HepG2 (cell line): ENCODE results near the gene TDRD3. TPM values are rescaled to one million over a fixed set of nuclear protein-coding genes. Genes with fewer than 3 reads are reported as not detected.
A peak's percentile ranks its signal among the peaks of the same experiment; 100 is the strongest.

Experiments used
- ATAC-seq: fragments of 200-7000 bp; cut with Tn5 transposase; 3 replicates; pipeline ENCODE4 v1.9.1; 2020; ENCODE audit warnings: mild to moderate bottlenecking, moderate library complexity
- BruUV-seq: library from RNA; stranded (reverse); fragments of 400-500 nt; replicated peaks from 2 replicates; lab custom pipeline; 2021; lab: Mats Ljungman, UMichigan
- CTCF ChIA-PET: fragments of 300-600 bp; formaldehyde crosslinking; extraction: SDS; loops from one replicate; lab custom pipeline; 2021; ENCODE audit warnings: low total read pairs, inconsistent platforms, low intra/inter-chr PET ratio; lab: Yijun Ruan, JAX
- POLR2A ChIA-PET: fragments of 350-600 bp; sonication (Branson Sonifier 250); formaldehyde crosslinking; loops from one replicate; lab custom pipeline; 2020; ENCODE audit warnings: antibody characterized with exemption, inconsistent platforms; lab: Yijun Ruan, JAX
- DNase-seq: peaks from one replicate; pipeline ENCODE4 v3.0.0-alpha.2; 2015; ENCODE audit warnings: low spot score
- FAIRE-seq: peaks from 3 replicates; lab custom pipeline; 2011; peaks lifted over from hg19 to GRCh38; lab: Jason Lieb, UNC
- H2AFZ ChIP-seq: one replicate; pipeline ENCODE4 v1.6.1; 2011; ENCODE audit warnings: low read length, inconsistent platforms
- H3K27ac ChIP-seq: fragments of 300-600 bp; 3 replicates; pipeline ENCODE4 v1.8.0; 2011; ENCODE audit warnings: mixed run types, mild to moderate bottlenecking, mixed read lengths, low read length, inconsistent platforms; ENCODE audit not compliant: insufficient read depth; ENCODE audit errors: extremely low read length
- H3K27me3 ChIP-seq, 2 experiments: fragments of 200-600 bp in 1 of 2; 2 replicates in 1 of 2; 3 replicates in 1 of 2; pipeline versions ENCODE4 v1.6.0 to v1.8.0; 2011; ENCODE audit warnings: low read length in 2 of 2, mild to moderate bottlenecking in 2 of 2, moderate library complexity in 2 of 2, inconsistent platforms in 1 of 2; ENCODE audit not compliant: insufficient read depth in 2 of 2, control insufficient read depth in 1 of 2
- H3K36me3 ChIP-seq, 2 experiments: fragments of 200-600 bp in 1 of 2; replicated peaks in 1 of 2; 2 replicates in 1 of 2; 3 replicates in 1 of 2; pipeline versions ENCODE4 v1.5.1 to v1.8.0; 2011; ENCODE audit warnings: low read length in 2 of 2, inconsistent platforms in 1 of 2; ENCODE audit not compliant: insufficient read depth in 2 of 2, control insufficient read depth in 1 of 2
- H3K4me1 ChIP-seq: 2 replicates; pipeline ENCODE4 v1.5.1; 2012; ENCODE audit warnings: low read length, inconsistent platforms; ENCODE audit not compliant: insufficient read depth
- H3K4me2 ChIP-seq: 2 replicates; pipeline ENCODE4 v1.6.0; 2011; ENCODE audit warnings: low read depth, low read length, inconsistent platforms
- H3K4me3 ChIP-seq, 3 experiments: fragments of 200-600 bp in 1 of 3; sonication (generic), shearing (Covaris generic) in 1 of 3; replicated peaks in 1 of 3; 2 replicates each; pipeline ENCODE4 v1.5.1; 2011 to 2016; ENCODE audit warnings: low read length in 3 of 3, inconsistent platforms in 2 of 3, low read depth in 2 of 3, mild to moderate bottlenecking in 2 of 3, control low read depth in 1 of 3, mixed read lengths in 1 of 3; ENCODE audit not compliant: insufficient read depth in 1 of 3
- H3K79me2 ChIP-seq: one replicate; pipeline ENCODE4 v1.6.1; 2011; ENCODE audit warnings: low read length, inconsistent platforms; ENCODE audit not compliant: insufficient read depth
- H3K9ac ChIP-seq: 2 replicates; pipeline ENCODE4 v1.6.0; 2011; ENCODE audit warnings: mild to moderate bottlenecking, low read depth, low read length, inconsistent platforms; ENCODE audit not compliant: insufficient read depth
- H3K9me3 ChIP-seq: 2 replicates; pipeline ENCODE4 v1.5.1; 2012; ENCODE audit warnings: mild to moderate bottlenecking, low read length
- H4K20me1 ChIP-seq: 2 replicates; pipeline ENCODE4 v1.6.0; 2011; ENCODE audit warnings: inconsistent platforms, mild to moderate bottlenecking, low read length, moderate library complexity; ENCODE audit not compliant: insufficient read depth
- ARNT2 ChIP-seq: sonication (generic); formaldehyde crosslinking; IDR thresholded peaks from 2 replicates; pipeline ENCODE4 v1.8.0; 2022; ENCODE audit warnings: mild to moderate bottlenecking, low read depth, missing genetic modification reagents, moderate library complexity
- SKI ChIP-seq: fragments of 450-650 bp; IDR thresholded peaks from one replicate; pipeline ENCODE4 v1.6.1; 2018; ENCODE audit warnings: mild to moderate bottlenecking; ENCODE audit not compliant: partially characterized antibody
- SNRNP70 ChIP-seq: fragments of 200-400 bp; formaldehyde crosslinking; IDR thresholded peaks from 2 replicates; pipeline ENCODE4 v1.6.1; 2017; ENCODE audit warnings: mild to moderate bottlenecking, low read depth, low read length, moderate library complexity
- STAG1 ChIP-seq: sonication (generic); formaldehyde crosslinking; IDR thresholded peaks from 2 replicates; pipeline ENCODE4 v1.4.0; 2020; ENCODE audit warnings: missing genetic modification reagents
- ZNF20 ChIP-seq: sonication (generic); formaldehyde crosslinking; IDR thresholded peaks from 2 replicates; pipeline ENCODE4 v1.4.0; 2020; ENCODE audit warnings: mild to moderate bottlenecking, moderate library complexity, missing genetic modification reagents
- WGBS: methylation state at CpG from one replicate; pipeline ENCODE4 v1.1.6; 2017; ENCODE audit warnings: low lambda C conversion rate; 5-methylcytosine and 5-hydroxymethylcytosine counted together
- in situ Hi-C: cut with HindIII; loops from 2 replicates; pipeline ENCODE4 v1.10.0; 2017; ENCODE audit warnings: low pct_unique_long_range_greater_than_20kb; ENCODE audit not compliant: extremely low pct_ligation_motif_present
- intact Hi-C: fragments of 100-400 bp; cut with micrococcal nuclease; formaldehyde crosslinking; loops from one replicate; pipeline ENCODE4 v1.10.0; 2022; ENCODE audit not compliant: unreplicated experiment
- polyA plus RNA-seq, 8 experiments: library from polyadenylated mRNA; depleted of rRNA in 3 of 8; stranded (reverse) in 7 of 8; unstranded in 1 of 8; fragments of >200 nt; fragmentation: Illumina TruSeq in 4 of 8; extraction: Trizol in 4 of 8; gene quantifications; 2 replicates each; pipeline versions ENCODE4 v1.2.1 to v1.2.3, GENCODE V29; 2011 to 2016; ENCODE audit warnings: low read depth in 4 of 8, missing spikeins in 1 of 8, mixed read lengths in 1 of 8; ENCODE audit not compliant: insufficient read depth in 1 of 8
- total RNA-seq, 5 experiments: library from RNA; depleted of rRNA; stranded (reverse); fragments of >200 nt; fragmentation: Illumina TruSeq; extraction: Trizol; gene quantifications; 2 replicates each; pipeline ENCODE4 v1.2.3, GENCODE V29; 2016; ENCODE audit warnings: low read depth in 1 of 5
- TF ChIP-seq, protein P1 (sequence below): sonication (generic); formaldehyde crosslinking; IDR thresholded peaks from 2 replicates; pipeline ENCODE4 v1.4.0; 2020; ENCODE audit warnings: mild to moderate bottlenecking, missing genetic modification reagents
- TF ChIP-seq, protein P2 (sequence below): fragments of 450-650 bp; IDR thresholded peaks from 2 replicates; pipeline ENCODE4 v1.6.1; 2017; ENCODE audit warnings: mild to moderate bottlenecking
- TF ChIP-seq, protein P3 (sequence below): sonication (generic); formaldehyde crosslinking; IDR thresholded peaks from 2 replicates; pipeline ENCODE4 v1.5.0; 2020; ENCODE audit warnings: mild to moderate bottlenecking, missing genetic modification reagents, moderate library complexity

The TDRD3 gene
- total and polyA plus RNA-seq, 2 of the 13 experiments (the other 11 are each of a cell fraction or from before 2014, with no cell fraction given): 4.7 to 11.8 TPM

DNA sequence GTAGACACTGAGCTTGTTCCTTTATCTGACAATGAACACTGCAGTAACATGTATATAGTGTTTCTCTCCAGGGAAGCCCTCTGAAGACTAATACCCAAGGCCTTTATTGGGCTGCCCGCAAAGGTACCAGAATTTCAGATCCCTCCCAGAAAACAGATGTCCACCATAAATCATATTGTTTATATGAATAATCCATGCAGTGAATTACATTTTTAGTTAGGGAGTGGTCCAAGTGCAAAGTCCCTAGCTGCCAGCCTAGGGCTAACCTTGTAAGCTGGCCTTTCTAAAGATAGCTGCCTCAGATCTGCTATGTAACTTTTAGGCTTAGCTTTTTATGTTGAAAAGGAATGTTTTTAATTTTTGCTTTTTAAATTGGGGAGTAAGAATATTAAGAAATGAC, 44.7 kb downstream of the TDRD3 start (continued):
- no peak for TF ChIP-seq ARNT2 (CRISPR knock-in tag)
- no peak for TF ChIP-seq ZNF20 (CRISPR knock-in tag)
- TF ChIP-seq, protein P1, sequence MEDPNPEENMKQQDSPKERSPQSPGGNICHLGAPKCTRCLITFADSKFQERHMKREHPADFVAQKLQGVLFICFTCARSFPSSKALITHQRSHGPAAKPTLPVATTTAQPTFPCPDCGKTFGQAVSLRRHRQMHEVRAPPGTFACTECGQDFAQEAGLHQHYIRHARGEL (CRISPR knock-in tag): no peak

DNA sequence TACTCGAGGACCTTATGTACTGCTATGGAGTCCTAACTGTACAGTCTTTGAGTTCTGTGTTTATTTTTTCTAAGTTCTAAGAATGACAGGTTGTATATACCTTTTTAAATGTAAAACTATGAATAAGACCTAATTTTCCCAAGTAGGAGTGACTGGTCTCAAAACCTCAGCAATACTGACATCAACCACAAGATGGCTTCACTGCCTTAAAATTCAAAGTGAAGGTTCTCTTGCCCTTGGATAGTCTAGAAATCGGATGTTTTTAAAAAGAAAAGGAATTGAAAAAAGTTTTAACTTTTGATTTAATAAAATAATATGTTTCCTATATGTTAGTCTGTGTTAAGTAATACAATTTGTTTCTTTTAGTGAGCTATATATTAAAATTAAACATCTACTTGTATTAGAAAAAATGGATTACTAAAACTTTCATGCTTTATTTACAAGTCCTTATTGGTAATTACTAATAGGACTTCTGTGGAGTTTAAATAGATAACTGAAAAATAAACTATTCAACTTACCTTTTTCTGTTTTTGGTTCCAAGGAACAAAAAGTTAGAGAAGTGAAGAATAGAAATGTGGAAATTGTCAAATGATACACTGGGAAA, 52.0 kb downstream of the TDRD3 start:
- Histone ChIP-seq H3K36me3 (no peaks in the 10 kb centered on the region), H3K4me1 (no peaks in the 10 kb centered on the region), H3K79me2 (no peaks in the 10 kb centered on the region), H3K4me3 (no peak overlapping the region), H3K4me2 (no peak overlapping the region), H4K20me1 (no peaks in the 10 kb centered on the region), H3K27ac (no peak overlapping the region), H3K9me3 (no peaks in the 10 kb centered on the region), H3K27me3 (no peaks in the 10 kb centered on the region), H2AFZ (no peak overlapping the region), H3K9ac (no peak overlapping the region)
- BruUV-seq: no TSS peak
- ATAC-seq (peak; percentile 64), DNase-seq (peak; percentile 31), FAIRE-seq (peak; percentile 30)
- ChIA-PET CTCF (interaction anchor here (0.7 to 0.9 kb wide), 2 partner anchors 25 to 169 kb away, joined by 3 read pairs; no protein-coding TSS in a partner anchor), POLR2A (no interaction called here)
- in situ Hi-C loops (no loop called here), intact Hi-C loops (loop anchor here (1.0 kb wide), 1 partner anchor 169 kb away; no protein-coding TSS in a partner anchor)
- 21% methylated on average over 2 of the region's 2 CpGs for WGBS
- TF ChIP-seq, protein P2, sequence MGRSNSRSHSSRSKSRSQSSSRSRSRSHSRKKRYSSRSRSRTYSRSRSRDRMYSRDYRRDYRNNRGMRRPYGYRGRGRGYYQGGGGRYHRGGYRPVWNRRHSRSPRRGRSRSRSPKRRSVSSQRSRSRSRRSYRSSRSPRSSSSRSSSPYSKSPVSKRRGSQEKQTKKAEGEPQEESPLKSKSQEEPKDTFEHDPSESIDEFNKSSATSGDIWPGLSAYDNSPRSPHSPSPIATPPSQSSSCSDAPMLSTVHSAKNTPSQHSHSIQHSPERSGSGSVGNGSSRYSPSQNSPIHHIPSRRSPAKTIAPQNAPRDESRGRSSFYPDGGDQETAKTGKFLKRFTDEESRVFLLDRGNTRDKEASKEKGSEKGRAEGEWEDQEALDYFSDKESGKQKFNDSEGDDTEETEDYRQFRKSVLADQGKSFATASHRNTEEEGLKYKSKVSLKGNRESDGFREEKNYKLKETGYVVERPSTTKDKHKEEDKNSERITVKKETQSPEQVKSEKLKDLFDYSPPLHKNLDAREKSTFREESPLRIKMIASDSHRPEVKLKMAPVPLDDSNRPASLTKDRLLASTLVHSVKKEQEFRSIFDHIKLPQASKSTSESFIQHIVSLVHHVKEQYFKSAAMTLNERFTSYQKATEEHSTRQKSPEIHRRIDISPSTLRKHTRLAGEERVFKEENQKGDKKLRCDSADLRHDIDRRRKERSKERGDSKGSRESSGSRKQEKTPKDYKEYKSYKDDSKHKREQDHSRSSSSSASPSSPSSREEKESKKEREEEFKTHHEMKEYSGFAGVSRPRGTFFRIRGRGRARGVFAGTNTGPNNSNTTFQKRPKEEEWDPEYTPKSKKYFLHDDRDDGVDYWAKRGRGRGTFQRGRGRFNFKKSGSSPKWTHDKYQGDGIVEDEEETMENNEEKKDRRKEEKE: no peak
- TF ChIP-seq SKI: no peak
- TF ChIP-seq SNRNP70: no peak
- TF ChIP-seq, protein P3, sequence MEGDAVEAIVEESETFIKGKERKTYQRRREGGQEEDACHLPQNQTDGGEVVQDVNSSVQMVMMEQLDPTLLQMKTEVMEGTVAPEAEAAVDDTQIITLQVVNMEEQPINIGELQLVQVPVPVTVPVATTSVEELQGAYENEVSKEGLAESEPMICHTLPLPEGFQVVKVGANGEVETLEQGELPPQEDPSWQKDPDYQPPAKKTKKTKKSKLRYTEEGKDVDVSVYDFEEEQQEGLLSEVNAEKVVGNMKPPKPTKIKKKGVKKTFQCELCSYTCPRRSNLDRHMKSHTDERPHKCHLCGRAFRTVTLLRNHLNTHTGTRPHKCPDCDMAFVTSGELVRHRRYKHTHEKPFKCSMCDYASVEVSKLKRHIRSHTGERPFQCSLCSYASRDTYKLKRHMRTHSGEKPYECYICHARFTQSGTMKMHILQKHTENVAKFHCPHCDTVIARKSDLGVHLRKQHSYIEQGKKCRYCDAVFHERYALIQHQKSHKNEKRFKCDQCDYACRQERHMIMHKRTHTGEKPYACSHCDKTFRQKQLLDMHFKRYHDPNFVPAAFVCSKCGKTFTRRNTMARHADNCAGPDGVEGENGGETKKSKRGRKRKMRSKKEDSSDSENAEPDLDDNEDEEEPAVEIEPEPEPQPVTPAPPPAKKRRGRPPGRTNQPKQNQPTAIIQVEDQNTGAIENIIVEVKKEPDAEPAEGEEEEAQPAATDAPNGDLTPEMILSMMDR: peak; percentile 49
- TF ChIP-seq STAG1 (CRISPR knock-in tag): peak; percentile 47
